NCI-H748 (cell line): ENCODE measurements around the gene GFM1.
"Not testable (repeated sequence)": the region's sequence is repeated elsewhere in the genome, so short reads cannot be mapped to it uniquely, and the experiment has no call there.

ENCODE experiments used
- DNase-seq: peaks from one replicate; lab custom pipeline; 2025; ENCODE audit not compliant: unreplicated experiment; lab: John Stamatoyannopoulos, UW

GFM1 gene

GRCh38 chr3:158672215-158673176 is 28.2 kb downstream of the GFM1 start, which contains the start of gene LXN:
Gene LXN (minus strand): TSS chr3:158672648. CDS start chr3:158672478, 170 bp downstream.
- no peak for DNase-seq

DNA sequence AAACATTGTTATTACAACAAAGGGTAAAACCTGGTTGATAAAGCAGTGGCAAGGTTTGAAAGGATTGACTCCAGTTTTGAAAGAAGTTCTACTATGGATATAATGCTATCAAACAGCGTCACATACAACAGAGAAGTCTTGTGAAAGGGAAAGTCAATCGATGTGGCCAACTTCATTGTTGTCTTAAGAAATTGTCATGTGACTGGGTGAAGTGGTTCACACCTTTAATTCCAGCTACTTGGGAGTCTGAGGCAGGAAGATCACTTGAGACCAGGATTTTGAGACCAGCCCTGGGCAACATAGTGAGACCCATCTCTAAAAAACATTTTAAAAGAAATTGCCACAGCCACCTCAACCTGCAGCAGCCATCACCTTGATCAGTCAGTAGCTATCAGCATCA is 34.4 kb downstream of the GFM1 start:
- DNase-seq, result no peak

DNA sequence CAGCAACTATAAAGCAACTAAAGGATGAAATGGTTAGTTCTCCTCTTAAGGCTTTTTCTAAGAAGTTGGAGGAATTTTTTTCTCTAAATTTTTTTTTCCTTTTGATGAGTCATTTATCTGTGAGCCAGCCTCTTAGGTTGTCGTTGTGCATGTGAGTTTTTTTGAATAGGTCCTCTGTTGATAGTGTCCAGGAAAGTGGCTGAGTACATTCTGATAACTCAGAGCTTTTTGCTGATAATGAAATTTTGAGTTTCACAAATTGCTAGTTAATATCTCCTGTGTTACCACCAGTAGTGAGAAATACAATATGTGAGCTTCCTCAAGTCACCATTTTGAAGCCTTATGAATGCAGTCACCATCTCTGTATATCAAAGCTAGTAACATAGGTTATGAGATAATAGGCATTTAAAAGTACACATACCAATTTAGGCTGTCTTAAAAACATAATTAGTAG is 35.2 kb downstream of the GFM1 start:
- no peak for DNase-seq

DNA sequence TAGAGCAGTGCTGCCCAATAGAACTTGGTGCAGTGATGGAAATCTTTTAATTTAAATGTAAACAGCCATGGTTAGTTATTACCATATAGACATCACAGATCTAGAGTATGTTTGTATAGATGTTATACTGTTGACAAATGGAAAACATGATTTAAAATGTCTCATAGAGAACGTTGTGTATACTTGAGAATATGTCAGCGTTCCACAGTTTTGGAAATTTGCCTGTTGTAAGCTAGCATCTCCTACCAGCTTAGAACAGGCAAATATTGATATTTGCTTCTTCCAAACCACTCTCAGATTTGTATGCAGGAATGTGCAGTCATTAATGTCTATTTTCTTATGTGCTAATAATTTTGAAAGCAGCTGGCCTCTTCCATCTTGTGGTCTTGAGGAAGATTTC is 36.5 kb downstream of the GFM1 start:
- DNase-seq, result no peak

DNA sequence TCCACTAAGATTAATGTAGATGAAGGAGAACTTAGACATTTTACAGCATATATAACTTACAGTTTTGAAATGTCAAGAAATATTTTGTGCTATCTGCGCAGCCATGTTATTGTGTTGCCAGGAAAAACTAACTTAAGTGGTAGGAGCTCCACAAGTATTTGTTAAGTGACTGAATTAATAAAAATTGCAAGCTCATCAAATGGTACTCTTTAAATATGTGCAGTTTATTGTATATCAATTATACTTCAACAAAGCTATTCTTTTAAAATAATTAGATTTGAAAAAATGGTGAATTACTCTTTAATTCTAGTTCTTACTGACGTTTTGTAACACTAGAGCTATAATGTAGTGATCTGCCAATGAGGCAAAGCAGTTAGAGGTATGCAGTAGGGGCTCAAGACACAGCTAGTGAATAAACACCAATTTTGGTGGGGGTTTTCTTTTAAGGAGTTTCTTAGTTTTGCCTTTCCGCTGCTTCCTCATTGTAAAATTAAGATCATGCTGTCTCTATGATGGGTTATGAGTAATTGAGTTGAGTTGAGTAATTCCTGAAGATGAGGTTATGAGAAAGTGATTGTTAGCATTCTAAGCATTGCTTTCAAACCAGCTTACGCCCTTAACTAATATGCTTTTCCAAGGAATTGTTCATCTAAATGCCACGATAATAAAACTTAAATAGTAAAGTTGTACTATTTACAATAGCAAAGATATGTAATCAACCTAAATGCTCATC is 39.1 kb downstream of the GFM1 start:
- no peak for DNase-seq

DNA sequence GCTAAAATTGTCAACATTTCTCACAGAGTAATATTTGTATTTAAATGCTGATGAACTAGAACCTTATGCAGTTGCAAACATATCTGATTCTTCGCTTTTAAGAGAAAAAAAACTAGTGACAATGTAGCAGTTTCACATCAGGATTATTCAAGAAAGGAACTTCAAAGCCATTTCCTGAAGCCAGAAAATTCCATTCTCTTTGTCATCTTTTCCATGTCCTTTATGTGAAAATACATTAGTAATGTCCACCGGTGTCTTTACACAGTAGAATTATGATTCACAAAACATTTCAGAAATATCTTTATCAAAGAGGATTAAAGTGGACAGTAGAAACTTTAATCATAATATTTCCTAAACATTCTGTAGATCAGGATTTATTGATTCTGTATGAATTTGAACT is 40.8 kb downstream of the GFM1 start:
- DNase-seq, result no peak

DNA sequence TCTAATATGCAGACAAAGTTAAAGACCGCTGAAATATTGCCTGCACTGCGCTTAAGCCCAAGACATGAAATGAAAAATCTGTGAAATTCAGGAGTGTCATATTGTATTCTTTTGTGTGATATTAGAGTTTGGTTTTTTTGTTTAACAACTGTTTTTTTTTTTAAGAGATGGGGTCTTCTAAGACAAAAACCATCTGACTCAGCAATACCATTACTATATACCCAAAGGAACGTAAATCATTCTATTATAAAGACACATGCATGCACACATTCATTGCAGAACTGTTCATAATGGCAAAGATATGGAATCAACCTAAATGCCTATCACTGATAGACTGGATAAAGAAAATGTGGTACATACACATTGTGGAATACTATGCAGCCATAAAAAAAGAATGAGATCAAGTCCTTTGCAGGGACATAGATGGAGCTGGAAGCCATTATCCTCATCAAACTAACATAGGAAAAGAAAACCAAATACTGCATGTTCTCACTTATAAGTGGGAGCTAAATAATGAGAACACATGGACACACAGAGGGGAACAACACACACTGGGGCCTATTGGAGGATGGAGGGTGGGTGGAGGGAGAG is 49.6 kb downstream of the GFM1 start:
- not testable (repeated sequence) for DNase-seq

DNA sequence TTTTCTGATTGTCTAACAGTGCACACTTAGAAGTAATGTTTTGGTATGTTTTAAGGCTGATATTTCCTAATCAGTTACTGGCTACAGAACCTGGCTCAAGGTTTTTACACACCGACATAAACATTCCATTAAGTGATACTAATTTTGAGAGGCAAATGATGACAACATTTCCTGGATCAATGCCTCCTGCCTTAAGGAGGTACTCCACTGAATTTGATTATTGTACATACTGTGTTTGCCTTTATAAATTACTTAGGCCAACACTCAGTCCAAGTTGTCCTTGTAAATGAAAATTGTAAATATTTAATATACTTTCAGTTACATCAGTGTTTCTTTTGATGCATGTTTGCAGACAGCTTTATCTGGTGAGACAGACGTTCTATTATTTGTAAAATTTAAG is 52.3 kb downstream of the GFM1 start:
- DNase-seq, result no peak

- no peak for DNase-seq
Measured at GRCh38 chr3:158700559-158700958, 56.2 kb downstream of the GFM1 start.

DNA sequence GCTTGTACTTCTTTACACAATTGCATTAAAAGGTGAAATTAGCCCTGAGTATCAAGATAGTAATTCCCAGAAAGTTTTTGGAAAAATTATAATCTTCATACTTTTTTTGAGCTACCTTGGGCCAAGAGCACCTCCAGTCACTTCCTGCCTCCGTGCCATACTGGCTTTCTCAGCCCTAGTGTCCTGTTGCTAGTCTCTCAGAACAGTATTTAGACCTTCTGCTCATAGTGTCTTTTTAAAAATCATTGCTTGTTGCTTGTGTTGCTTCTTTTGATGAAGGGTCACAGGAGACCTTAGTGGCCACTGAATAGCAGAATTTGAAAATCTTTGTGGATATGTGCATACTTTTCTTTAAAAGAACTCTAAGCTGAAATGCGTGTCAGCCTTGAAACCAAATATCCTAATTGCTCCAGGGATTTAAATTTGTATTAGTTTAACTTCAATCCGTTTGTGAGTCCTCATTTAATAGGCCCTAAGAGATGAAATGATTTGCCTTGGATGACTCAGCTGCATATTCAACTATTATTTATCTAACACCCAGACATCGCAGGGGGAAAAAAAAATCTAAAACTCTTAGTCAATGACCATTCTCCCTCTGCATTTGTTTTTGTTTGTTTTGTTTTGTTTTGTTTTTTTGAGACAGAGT is 57.2 kb downstream of the GFM1 start:
- no peak for DNase-seq

DNA sequence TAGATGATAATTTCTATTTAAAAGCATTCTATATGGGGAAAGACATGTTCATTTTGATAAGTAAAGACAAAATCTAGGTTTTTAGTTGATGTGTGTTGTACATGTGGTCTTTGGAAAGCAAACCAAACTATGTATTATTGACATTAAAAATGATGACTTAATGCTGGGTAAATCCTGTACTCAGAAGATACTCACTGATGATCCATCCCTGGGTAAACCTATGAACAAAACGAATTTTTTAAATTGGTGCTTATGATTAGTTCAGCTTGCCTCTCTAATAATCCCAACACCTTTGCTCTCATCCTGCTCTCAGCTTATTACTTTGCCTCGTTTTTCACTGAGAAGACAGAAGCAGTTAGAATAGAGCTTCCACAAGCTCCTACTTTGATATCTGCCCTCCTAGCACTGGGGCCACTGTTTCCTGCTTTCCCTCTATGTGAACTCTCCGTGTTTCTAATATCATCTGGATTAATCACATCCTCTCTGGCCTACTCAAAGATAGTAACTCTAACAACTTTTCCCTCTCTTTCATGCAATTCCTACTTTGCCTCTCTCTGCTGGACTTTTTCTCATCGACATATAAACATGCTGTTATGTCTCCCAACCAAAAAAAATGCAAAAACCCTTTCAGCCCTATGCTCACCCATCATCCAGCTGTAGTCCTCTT is 58.6 kb downstream of the GFM1 start:
- no peak for DNase-seq

DNA sequence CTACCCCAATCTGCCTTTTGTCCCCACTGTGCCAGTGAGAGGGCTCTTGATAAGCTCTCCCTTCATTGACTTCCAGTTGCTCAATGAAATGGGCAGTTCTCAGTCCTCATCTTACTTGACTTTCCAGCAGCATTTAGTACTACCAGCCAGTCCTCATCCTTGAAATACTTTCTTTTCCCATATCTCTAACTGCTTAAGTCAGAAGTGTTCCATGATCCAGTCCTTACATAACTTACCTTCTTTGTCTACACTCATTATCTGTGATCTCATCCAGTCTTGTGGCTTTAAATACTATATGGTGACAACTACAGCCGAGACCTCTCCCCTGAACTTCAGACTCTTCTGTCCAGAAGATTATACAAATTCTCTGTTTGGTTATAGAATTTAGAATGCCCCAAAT is 59.2 kb downstream of the GFM1 start:
- DNase-seq, result no peak

DNA sequence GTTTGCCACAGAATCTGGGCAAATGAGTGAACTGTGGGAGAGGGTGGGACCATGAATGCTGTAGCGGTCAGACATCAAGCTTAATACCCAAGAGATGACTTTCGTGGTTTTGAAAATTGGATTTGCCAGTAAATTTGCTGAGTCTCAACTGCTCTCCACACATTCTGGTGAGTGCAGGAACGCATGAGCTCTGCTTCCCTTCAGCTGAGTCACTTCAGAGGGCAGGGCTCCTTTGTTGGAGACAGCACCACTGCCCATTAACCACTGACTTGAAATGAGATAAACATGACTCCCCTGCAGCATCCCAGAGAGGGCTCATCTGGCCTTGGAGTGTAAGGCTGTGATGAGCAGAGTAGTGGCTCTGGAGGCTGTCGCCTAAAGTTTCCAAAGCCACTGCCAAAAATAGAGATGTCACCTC is 65.3 kb downstream of the GFM1 start:
- DNase-seq, result no peak

DNA sequence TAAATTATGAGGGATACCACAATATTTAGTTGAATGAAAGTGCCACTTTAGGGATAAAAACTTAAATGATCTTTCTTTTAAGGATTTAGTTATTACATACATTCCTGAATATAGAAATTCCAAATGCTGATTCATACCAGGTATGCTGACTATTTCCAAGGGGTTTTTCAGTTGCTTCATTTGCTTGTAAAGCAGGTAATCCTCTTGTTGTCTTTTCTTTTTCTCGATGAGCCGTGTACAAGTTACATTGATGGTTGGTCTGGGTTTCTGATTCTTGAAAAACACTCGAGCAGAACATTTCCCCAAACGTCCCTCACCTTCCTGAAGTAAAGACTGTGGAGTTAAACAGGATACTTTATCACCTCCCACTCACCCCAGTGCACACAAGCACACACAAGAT is 66.3 kb downstream of the GFM1 start:
- DNase-seq, result no peak

DNA sequence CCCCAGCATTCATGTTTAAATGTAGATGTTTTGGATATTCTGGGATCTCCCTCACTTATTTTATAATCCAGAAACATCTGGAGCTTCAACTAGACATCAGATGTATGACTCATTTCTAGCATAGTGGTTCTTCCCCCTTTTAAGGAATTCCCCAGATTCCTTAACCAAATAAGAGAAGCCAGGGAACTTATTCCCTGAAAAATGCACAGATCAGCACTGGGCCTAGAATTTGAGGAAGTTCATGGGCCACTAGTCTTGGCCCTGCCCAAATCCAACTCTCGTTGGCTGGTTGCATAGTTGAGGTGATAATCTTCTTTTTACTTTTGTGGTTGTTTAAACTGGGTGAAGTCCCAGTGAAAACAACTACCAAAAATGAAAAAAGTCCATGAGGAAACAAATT is 67.6 kb downstream of the GFM1 start:
- DNase-seq, result no peak

- no peak for DNase-seq
Measured at GRCh38 chr3:158712443-158712842, 68.1 kb downstream of the GFM1 start.

GRCh38 chr3:158713094-158713499 is 68.8 kb downstream of the GFM1 start:
- DNase-seq, result no peak

DNA sequence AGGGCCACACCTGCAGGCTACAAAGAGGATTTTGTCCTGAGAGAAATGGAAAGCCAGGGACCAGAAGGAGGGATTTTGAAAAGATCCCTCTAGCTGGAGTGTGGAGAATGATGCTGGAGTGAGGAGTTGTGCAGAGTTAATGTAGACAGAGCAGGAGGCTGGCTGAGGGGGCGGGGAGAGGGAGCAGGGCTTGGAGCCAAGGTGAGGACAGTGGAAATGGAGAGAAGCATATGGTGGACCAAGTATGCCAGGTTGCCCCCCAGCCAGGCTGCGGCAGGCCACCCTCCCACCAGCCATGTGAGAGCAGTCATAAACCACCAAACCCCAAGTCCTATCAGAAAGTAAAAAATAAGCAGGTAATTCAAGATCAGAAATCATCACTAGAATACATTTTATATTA is 73.2 kb downstream of the GFM1 start:
- DNase-seq, result no peak

DNA sequence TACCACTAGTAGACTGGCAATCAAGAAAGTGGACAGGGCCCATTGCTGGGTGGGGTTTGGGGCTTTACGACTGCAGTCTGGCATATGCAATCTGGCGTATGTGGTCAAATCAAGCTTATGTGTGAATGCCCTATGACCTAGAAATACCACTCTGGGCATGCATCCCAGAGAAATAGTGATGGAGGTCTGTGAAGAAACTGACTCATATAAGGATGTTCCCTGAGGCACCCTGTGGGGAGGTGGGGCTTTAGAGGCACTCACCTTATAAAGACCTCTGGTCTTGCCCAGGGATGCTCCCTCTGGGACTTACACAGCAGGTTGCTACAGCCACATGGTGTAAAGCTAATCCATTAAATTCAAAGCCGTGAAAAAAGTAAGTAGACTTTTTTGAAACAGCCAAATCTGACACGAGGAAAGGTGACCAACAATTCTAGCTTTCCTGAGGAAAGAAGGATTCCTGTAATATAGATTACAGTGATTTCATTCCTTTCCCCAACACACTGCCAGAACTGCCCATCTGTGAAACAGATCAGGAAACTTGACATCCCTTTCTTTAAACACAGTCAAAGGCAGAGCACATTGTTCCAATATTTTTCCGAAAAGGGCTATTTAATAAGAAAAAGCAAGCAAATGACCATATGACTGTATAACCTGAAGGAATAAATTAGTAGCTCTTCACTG is 74.3 kb downstream of the GFM1 start:
- DNase-seq, result no peak

DNA sequence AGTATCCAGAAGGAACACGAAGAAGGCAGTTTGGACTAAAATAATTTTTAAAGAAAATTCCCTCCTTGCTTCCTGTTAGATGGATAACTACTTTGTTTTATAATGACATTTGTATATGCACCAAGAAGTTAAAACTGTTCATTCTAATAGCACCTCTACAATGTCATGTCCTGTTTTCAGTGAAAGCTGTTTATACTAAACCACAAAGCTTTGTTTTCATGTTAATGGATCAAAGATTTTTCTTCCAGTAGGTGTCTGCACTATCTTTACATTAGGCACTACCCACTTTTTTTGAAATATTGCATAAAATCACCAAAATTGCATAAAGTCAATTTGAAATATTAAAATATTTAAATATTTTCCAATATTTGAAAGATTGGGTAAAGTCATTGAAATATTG is 77.8 kb downstream of the GFM1 start:
- no peak for DNase-seq
